ENCODE measurements around the gene SCRN1. TPM values are rescaled to one million over a fixed set of nuclear protein-coding genes. Genes with fewer than 3 reads are reported as not detected.
A peak's percentile ranks its signal among the peaks of the same experiment; 100 is the strongest.

The SCRN1 gene
- total RNA-seq, 4 donors from 2014 or later = 1.8 to 3.8 (median 2.7) TPM

GRCh38 chr7:29924684-29925083 lies 64.9 kb downstream of the SCRN1 start:
- ATAC-seq (no peak), DNase-seq (no peak)
- Histone ChIP-seq H3K36me3 (no peaks in the 10 kb centered on the region), H3K4me3 (no peak overlapping the region), H3K4me1 (no peaks in the 10 kb centered on the region), H3K27ac (no peak overlapping the region), H3K9me3 (no peaks in the 10 kb centered on the region), H3K27me3 (no peaks in the 10 kb centered on the region)
- in situ Hi-C loops (cut with MboI; ENCODE audit: low sequenced_read_pairs in 4 of 4) = loop anchor here in 2 of 4 donors (5.0 to 25.0 kb wide), 3 partner anchors 162 to 287 kb away; no protein-coding TSS in a partner anchor
- no peak for TF ChIP-seq POLR2A (IDR thresholded peaks at IDR 0.05)
- TF ChIP-seq CTCF (IDR thresholded peaks at IDR 0.05 in 4 of 5, conservative IDR thresholded peaks at IDR 0.05 in 1 of 5) = no peak
- intact Hi-C loops (cut with DNase I; ENCODE audit: low total_unique reads) = loop anchor here (5.0 to 10.0 kb wide), 2 partner anchors 140 to 287 kb away; no protein-coding TSS in a partner anchor

- ATAC-seq (no peak), DNase-seq (no peak)
- Histone ChIP-seq H3K27me3 (no peaks in the 10 kb centered on the region), H3K36me3 (no peaks in the 10 kb centered on the region), H3K27ac (no peak overlapping the region), H3K9me3 (no peaks in the 10 kb centered on the region), H3K4me1 (no peaks in the 10 kb centered on the region), H3K4me3 (no peak overlapping the region)
- in situ Hi-C loops (cut with MboI; ENCODE audit: low sequenced_read_pairs in 4 of 4) (loop anchor here in 2 of 4 donors (5.0 to 25.0 kb wide), 3 partner anchors 162 to 287 kb away; no protein-coding TSS in a partner anchor), intact Hi-C loops (cut with DNase I; ENCODE audit: low total_unique reads) (loop anchor here (5.0 to 10.0 kb wide), 2 partner anchors 141 to 287 kb away; no protein-coding TSS in a partner anchor)
- TF ChIP-seq CTCF (IDR thresholded peaks at IDR 0.05 in 4 of 5, conservative IDR thresholded peaks at IDR 0.05 in 1 of 5) = no peak
- TF ChIP-seq POLR2A (IDR thresholded peaks at IDR 0.05) = no peak
Measured at GRCh38 chr7:29924006-29924405, 65.6 kb downstream of the SCRN1 start.

GRCh38 chr7:29922921-29923700 lies 66.5 kb downstream of the SCRN1 start:
- intact Hi-C loops (cut with DNase I; ENCODE audit: low total_unique reads) (loop anchor here (5.0 to 10.0 kb wide), 2 partner anchors 142 to 286 kb away; no protein-coding TSS in a partner anchor), in situ Hi-C loops (cut with MboI; ENCODE audit: low sequenced_read_pairs in 4 of 4) (loop anchor here in 2 of 4 donors (5.0 to 25.0 kb wide), 3 partner anchors 161 to 286 kb away; no protein-coding TSS in a partner anchor)
- ATAC-seq = no peak

GRCh38 chr7:29921404-29922010 lies 68.1 kb downstream of the SCRN1 start:
- in situ Hi-C loops (cut with MboI; ENCODE audit: low sequenced_read_pairs in 4 of 4) (loop anchor here in 2 of 4 donors (5.0 to 25.0 kb wide), 3 partner anchors 159 to 284 kb away; no protein-coding TSS in a partner anchor), intact Hi-C loops (cut with DNase I; ENCODE audit: low total_unique reads) (loop anchor here (1.0 to 10.0 kb wide), 5 partner anchors 115 to 284 kb away; partner anchors contain the start of gene WIPF3)
- H3K4me3 ChIP-seq = no peak overlapping the region
- no peak overlapping the region for H3K27ac ChIP-seq
- H3K4me1 ChIP-seq = no peaks in the 10 kb centered on the region
- ATAC-seq (peak; percentile 82 to 87), DNase-seq (peak in 1 of 2 donors; percentile 28)
- H3K9me3 ChIP-seq = no peaks in the 10 kb centered on the region
- TF ChIP-seq POLR2A (IDR thresholded peaks at IDR 0.05) (no peak), CTCF (IDR thresholded peaks at IDR 0.05 in 4 of 5, conservative IDR thresholded peaks at IDR 0.05 in 1 of 5) (peak; percentile 72 to 91 (median 83))
- H3K27me3 ChIP-seq = no peaks in the 10 kb centered on the region
- H3K36me3 ChIP-seq = no peaks in the 10 kb centered on the region

More at GRCh38 chr7:29922921-29923700, 66.5 kb downstream of the SCRN1 start:
- H3K9me3 ChIP-seq = no peaks in the 10 kb centered on the region
- no peaks in the 10 kb centered on the region for H3K27me3 ChIP-seq
- no peak overlapping the region for H3K4me3 ChIP-seq
- H3K4me1 ChIP-seq = no peaks in the 10 kb centered on the region
- TF ChIP-seq CTCF (IDR thresholded peaks at IDR 0.05 in 4 of 5, conservative IDR thresholded peaks at IDR 0.05 in 1 of 5) = no peak
- no peak for TF ChIP-seq POLR2A (IDR thresholded peaks at IDR 0.05)
- no peaks in the 10 kb centered on the region for H3K36me3 ChIP-seq
- H3K27ac ChIP-seq = no peak overlapping the region
- DNase-seq = no peak
